Measurements from ENCODE around the gene AICDA.
"Not testable (repeated sequence)": the region's sequence is repeated elsewhere in the genome, so short reads cannot be mapped to it uniquely, and the experiment has no call there.

AICDA gene

GRCh38 chr12:8609061-8609570, 3.5 kb downstream of the AICDA start:
- peak; percentile 4 for DNase-seq

DNA sequence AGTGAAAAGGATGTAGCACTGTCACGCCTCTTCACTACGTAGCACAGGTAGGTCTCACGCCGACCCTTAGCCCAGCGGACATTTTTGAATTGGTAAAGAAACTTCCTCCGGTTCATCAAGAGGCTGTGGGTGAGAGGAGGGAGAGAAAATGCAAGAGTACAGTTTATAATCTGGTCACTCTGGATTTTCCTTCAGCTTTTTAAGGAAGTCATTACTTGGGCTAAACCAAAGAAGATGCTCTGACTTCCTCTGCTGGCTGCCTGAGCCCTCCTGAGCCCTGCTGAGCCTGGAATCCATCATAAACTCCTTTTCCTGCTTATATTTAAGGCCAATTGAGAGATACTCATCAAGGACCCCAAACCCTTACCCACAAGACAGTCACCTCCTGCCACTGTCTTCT, 5.8 kb downstream of the AICDA start:
- no peak for DNase-seq

GRCh38 chr12:8605057-8605456, 7.6 kb downstream of the AICDA start:
- no peak for DNase-seq

DNA sequence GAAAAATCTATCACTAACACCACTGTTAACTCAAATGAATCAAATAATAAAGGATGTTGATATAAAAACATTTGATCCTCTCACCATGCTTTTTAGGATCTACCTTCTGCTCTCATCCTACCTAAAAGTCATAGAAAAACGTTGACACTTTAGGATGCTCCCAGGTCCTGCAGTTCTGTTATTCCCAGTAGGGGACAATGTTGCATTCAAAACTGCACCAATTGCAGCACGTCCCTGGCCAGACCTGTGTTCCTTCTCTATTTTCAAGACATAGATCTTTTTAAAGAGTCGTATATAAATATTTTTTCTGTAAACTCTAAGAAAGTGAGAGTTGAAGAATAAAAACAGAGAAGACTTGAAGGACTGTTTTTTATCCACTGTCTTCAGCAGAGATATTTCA, 8.8 kb downstream of the AICDA start:
- DNase-seq = no peak

- DNase-seq = no peak
Observed at GRCh38 chr12:8603286-8603685, 9.4 kb downstream of the AICDA start.

GRCh38 chr12:8596561-8596960, 16.1 kb downstream of the AICDA start:
- no peak for DNase-seq

- DNase-seq = no peak
Observed at GRCh38 chr12:8594072-8594471, 18.6 kb downstream of the AICDA start.

DNA sequence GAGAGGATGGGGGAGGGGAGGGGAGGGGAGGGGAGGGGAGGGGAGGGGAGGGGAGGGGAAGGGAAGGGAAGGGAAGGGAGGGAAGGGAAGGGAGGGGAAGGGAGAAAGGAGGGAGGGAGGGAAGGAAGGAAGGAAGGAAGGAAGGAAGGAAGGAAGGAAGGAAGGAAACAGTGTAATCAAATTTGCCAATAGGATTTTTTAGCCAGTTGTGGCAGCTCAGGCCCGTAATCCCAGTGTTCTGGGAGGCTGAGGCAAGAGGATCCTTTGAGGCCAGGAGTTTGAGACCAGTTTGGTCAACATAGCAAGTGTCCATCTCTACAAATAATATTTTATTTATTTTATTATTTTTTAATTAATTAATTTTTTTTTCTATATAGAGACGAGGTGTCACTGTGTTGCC, 19.4 kb downstream of the AICDA start:
- DNase-seq = no peak

DNA sequence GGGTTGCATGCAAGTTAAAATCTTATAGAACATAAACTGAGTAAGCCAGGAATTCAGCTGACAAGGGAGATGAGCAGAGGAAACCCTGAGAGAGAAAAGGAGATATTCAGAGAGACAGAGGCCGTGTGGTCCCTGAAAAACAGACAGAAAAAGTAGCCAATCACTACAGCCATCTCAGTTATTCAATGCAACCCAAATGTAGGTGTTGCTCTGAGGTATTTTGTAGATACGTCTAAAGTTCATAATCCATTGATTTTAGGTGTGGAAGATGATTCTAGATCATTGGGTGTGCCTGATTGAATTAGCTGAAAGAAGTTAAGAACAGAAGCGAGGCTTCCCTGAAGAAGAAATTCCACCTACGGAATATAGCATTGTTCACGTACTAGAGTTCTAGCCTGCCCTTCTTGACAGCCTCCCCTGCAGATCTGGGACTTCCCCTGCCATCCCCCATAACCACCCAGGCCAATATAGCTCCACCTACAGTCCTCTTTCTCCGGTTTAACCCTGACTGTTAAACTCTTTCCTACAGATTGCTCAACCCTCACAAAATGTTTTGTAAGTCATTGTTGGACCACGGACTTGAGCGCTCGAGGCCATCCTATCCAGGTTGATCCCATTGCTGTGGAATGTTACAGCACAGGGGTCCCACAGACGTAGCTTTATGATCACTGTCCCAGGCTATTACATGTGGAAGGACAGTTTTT, 21.7 kb downstream of the AICDA start:
- no peak for DNase-seq

DNA sequence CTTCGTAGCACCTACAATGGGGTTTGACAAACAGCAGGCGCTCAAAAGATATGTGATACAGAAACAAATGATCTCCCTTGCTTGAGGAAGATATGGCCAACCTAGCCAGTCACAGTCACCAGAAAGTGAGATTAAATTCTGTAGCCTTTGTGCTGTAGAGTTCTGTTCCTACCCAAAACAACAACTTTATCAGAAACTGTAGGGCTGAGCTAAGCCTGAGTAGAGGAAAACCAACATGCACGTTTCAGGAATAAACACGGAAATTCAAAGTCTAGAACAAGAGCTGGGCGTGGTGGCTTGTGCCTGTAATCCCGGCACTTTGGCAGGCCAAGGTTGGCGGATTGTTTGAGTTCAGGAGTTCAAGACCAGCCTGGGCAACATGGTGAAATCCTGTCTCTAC, 23.0 kb downstream of the AICDA start:
- no peak for DNase-seq

GRCh38 chr12:8584478-8584877, 28.2 kb downstream of the AICDA start:
- not testable (repeated sequence) for DNase-seq

DNA sequence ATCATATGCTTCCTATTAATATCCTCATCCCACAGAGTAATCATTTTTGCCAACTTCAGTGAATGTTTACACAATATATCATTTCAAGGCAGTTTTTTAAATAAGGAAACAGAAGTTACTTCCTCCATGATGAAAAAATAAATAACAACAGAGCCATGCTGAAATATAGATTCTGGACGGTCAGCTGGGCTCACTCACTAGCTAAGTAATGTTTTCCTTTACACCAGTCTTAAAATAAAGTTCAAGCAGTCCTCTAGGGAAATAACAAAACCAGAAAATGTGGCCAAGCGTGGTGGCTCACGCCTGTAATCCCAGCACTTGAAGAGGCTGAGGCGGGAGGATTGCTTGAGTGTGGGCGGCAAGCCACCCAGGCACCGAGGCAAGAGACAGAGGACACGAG, 28.7 kb downstream of the AICDA start:
- no peak for DNase-seq

DNA sequence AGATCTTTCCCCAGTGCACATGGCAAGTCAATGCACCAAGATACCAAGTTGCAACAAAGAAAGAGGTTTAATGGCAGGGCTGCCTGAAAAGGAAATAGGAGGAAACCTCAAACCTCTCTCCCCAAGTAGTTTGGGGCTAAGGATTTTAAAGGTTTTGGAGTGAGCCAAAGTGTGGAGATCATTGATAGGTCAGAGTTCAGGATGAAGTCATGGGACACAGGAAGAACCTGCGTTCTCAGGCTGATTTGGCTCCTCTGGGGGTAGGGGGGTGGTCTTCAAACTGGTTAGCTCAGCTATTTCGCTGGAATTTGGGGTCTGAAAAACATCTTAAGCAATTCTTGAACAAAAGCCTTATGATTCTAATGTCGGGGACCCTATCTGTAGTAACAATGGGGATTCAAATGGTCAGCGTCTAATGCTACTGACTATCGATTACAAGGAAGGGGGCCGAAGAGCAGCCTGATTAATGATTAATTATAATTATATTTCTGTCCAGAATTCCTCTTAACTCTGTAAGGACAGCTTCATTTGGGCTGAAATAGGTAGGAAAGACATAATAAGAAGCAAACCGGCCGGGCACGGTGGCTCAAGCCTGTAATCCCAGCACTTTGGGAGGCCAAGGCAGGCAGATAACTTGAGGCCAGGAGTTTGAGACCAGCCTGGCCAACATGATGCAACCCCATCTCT, 31.4 kb downstream of the AICDA start:
- DNase-seq = no peak

DNA sequence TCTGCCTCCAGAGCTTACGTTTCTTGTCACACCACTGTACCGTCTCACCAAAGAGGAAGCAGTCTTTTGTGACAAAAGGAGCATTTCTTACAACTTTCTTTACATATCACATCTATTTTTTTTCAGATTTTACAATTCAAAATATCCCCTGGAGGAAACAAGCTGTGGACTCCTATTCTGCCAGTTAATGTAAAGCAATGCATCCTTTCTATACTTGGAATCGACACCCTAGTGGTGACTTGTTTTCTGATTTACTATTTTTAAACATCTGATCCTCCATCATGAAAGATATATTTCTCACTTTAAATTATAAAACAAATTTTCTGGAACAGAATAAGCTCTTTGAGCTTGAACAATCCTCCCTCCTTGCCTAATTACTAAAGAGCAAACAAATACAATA, 34.8 kb downstream of the AICDA start:
- no peak for DNase-seq

DNA sequence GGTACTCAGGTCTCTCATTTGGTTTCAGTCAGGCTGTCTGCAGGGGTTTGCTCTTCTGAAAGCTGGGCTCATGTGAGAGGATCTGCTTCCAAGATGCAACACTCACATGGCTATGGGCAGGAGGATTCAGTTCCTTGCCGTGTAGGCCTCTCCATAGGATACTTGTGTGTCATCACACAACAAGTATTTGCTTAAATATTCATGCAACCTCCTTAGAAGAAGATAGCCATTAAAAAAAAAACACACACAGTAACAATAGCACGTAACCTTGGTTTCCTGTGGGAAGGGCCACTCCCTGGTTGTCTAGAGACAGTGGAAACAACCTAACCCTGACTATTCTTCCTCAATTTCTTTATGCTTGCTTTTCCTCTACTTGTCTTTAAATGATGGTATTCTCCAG, 40.2 kb downstream of the AICDA start:
- no peak for DNase-seq

- DNase-seq = no peak
Observed at GRCh38 chr12:8566525-8566924, 46.1 kb downstream of the AICDA start.

GRCh38 chr12:8566052-8566451, 46.6 kb downstream of the AICDA start:
- not testable (repeated sequence) for DNase-seq

GRCh38 chr12:8564656-8565055, 48.0 kb downstream of the AICDA start:
- DNase-seq = no peak

DNA sequence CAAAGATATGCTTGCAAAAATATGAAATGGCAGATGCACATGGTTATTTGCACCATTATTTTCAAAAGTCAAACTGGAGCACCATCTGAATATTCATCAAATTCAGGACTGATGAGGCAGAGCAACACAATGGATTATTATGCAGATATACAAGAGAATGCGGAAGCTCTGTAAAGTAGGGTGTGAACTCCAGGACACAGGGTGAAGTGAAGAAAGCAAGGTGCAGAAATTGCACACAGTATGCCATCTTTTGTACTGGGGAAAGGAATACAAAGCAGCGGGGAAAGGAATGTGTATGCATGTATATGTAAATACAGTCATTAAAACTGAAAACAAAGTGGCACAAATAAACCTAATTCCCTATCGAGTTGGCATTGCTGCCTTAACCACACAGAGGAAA, 49.3 kb downstream of the AICDA start:
- DNase-seq = no peak

GRCh38 chr12:8562310-8562709, 50.3 kb downstream of the AICDA start:
- no peak for DNase-seq

DNA sequence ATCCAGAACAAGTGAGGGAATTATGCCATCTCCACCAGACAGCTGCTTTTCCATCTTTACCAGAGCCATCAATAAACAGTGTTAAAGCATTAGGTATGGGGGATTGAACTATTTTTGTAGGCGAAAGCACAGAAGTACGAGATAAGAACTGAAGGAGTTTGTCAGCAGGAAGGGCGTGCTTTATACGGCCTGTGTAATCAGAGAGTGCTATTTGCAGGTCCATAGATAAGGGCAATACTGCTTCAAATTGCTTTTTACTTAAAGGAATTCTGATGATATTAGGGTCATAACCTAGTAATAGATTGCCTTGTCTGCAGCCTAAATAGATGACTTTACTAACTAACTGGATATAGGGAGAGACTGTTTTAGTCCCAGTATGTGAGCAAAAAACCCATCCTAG, 51.6 kb downstream of the AICDA start:
- no peak for DNase-seq

DNA sequence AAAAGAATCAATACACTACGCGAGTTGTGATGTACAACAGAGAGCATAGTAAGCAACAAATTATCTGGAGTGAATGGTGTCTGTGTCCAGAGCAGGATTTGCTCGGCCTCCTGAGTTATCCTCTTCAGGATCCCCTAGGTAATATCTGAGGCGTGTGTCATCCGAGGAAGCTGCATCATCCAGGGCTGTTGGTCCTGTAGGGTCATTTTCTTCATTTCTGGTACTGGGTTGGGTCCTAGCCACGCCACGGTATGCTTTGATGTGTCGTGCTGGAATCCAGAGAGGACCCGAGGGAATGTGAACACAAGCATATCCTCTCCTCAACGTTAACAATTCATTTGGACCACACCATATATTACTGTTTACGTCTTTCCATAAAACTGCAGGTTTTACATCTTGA, 53.0 kb downstream of the AICDA start:
- no peak for DNase-seq

DNA sequence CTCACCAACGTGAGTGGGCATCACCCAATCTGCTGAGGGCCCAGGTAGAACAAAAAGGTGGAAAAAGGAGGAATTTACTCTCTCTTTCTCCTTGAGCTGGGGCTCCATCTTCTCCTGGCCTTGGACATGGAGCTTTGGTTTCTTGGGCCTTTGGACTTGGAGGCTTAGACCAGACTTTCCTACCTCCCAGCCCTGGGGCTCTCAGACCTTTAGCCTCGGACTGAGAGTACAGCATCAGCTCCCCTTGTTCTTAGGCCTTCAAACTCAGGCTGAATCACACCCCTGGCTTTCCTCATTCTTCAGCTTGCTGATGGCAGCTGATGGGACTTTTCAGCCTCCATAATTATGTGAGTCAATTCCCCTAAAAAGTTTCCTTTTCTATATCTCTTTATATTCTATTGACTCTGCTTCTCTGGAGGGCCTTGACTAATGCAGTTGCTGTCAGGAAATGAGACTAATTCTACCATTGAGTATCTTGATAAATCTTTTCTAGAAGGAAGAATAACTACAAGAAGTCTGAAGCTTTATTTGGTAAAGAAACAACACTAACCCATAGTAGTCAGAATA, 56.0 kb downstream of the AICDA start:
- DNase-seq = no peak

GRCh38 chr12:8554451-8555195, 58.0 kb downstream of the AICDA start:
- no peak for DNase-seq

Data from NCI-H1694 (cell line).